ENCODE results near the gene EGLN1. TPM values are rescaled to one million over a fixed set of nuclear protein-coding genes. Genes with fewer than 3 reads are reported as not detected.

EGLN1 gene
- total and polyA plus RNA-seq, 2 of the 8 experiments (the other 6 are each of a cell fraction or from before 2014, with no cell fraction given): 4.0 to 6.4 TPM

DNA sequence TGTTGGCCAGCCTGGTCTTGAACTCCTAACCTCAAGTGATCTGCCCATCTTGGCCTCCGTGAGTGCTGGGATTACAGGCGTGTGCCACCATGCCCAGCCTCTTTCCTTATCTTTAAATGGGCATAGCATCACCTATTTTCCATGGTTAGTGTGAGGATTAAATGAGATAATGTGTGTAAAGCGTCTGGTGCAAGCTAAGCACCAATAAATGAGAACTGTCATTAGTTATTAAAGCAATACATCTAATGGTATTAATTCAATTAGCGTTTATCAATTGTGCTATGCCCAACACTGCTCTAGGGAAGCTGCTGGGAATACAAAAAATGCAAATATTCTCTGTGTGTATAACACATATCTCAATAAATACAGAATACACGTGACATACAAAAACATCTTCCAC is 94.5 kb downstream of the EGLN1 start:
- H2BK5ac ChIP-seq (ENCODE audit: low read depth, low read length): no peak overlapping the region
- ChIA-PET CTCF (ENCODE audit: partially characterized antibody) (no interaction called here), POLR2A (ENCODE audit: partially characterized antibody) (interaction anchor here (1.0 kb wide), 1 partner anchor 10 kb away, joined by 5 read pairs; the partner anchor contains the start of genes EXOC8 and SPRTN)
- H2BK15ac ChIP-seq (ENCODE audit: low read length): no peak overlapping the region
- H3K36me3 ChIP-seq (ENCODE audit: control insufficient read depth in 2 of 4, insufficient read depth in 4 of 4, low read length in 3 of 4): no peaks in the 10 kb centered on the region
- no peaks in the 10 kb centered on the region for H3K79me1 ChIP-seq (ENCODE audit: low read depth, low read length)
- no peak overlapping the region for H3K14ac ChIP-seq (ENCODE audit: insufficient read length)
- H3K23me2 ChIP-seq (ENCODE audit: low read depth, low read length): no peaks in the 10 kb centered on the region
- no peak overlapping the region for H4K91ac ChIP-seq (replicated peaks; ENCODE audit: insufficient read length, low read length)
- FAIRE-seq (no peak), DNase-seq (ENCODE audit: low read depth in 1 of 2, low spot score in 2 of 2) (no peak)
- no peak overlapping the region for H2BK20ac ChIP-seq (ENCODE audit: low read length)
- H2BK120ac ChIP-seq (replicated peaks; ENCODE audit: low read depth, low read length): no peak overlapping the region
- H3K9ac ChIP-seq (replicated peaks in 1 of 4; ENCODE audit: extremely low read depth in 1 of 4, low read depth in 3 of 4, low read length in 3 of 4): no peak overlapping the region
- no peaks in the 10 kb centered on the region for H3K9me3 ChIP-seq (ENCODE audit: insufficient read depth in 2 of 2, low read depth in 1 of 2, low read length in 1 of 2)
- no peak overlapping the region for H3K4me2 ChIP-seq (ENCODE audit: insufficient read depth in 1 of 2, low read depth in 2 of 2, low read length in 2 of 2)
- H3K27me3 ChIP-seq (replicated peaks in 1 of 4; ENCODE audit: control insufficient read depth in 3 of 4, extremely low read depth in 1 of 4, insufficient read depth in 3 of 4, low read length in 3 of 4): no peaks in the 10 kb centered on the region
- H3K18ac ChIP-seq (ENCODE audit: extremely low read depth, low read length): no peak overlapping the region
- H4K20me1 ChIP-seq (replicated peaks in 1 of 2; ENCODE audit: control insufficient read depth in 1 of 2, insufficient read depth in 2 of 2, low read length in 2 of 2): peaks cover 2 to 3% of the 10 kb centered on the region in 2 experiments
- peaks cover 0 to 2% of the 10 kb centered on the region in 2 experiments; a peak in 1 of 4 replicates for H3K79me2 ChIP-seq (ENCODE audit: control insufficient read depth in 1 of 2, insufficient read depth in 2 of 2, low read length in 2 of 2)
- no peak overlapping the region for H4K5ac ChIP-seq (ENCODE audit: insufficient read length, low read depth, low read length)
- no peak overlapping the region for H2AK5ac ChIP-seq (ENCODE audit: low read depth, low read length)
- 86% methylated on average over 5 of the region's 5 CpGs; no CpG with 5 or more reads in 1 of the 2 experiments for WGBS, 2 experiments (ENCODE audit: extremely low coverage in 1 of 2, insufficient coverage in 1 of 2, insufficient read length in 1 of 2, insufficient replicate concordance in 2 of 2, low coverage in 1 of 2, low lambda C conversion rate in 2 of 2, missing lambda C conversion rate in 1 of 2)
- H3K4me1 ChIP-seq (replicated peaks in 1 of 4; ENCODE audit: control insufficient read depth in 3 of 4, insufficient read depth in 4 of 4, low read length in 3 of 4): no peaks in the 10 kb centered on the region
- no peak overlapping the region for H3K23ac ChIP-seq (ENCODE audit: insufficient read length)
- H3K4ac ChIP-seq (replicated peaks; ENCODE audit: insufficient read length, low read depth, low read length): no peak overlapping the region
- no peak overlapping the region for H3K4me3 ChIP-seq (ENCODE audit: extremely low read depth in 1 of 4, insufficient read depth in 2 of 4, low read depth in 3 of 4, low read length in 4 of 4)
- no peak overlapping the region for H3K27ac ChIP-seq (ENCODE audit: low read depth, low read length)
- no peak overlapping the region for H4K8ac ChIP-seq (ENCODE audit: extremely low read depth, insufficient read depth, low read length)
- H2AFZ ChIP-seq (ENCODE audit: low read length): no peak overlapping the region
- H2BK12ac ChIP-seq (ENCODE audit: low read depth, low read length): no peak overlapping the region
- H3K56ac ChIP-seq (replicated peaks; ENCODE audit: insufficient read length, low read depth, low read length): no peak overlapping the region
- TF ChIP-seq PHF8 (conservative IDR thresholded peaks at IDR 0.05; ENCODE audit: low read depth, low read length): no peak
- TF ChIP-seq NANOG (IDR thresholded peaks at IDR 0.05; ENCODE audit: insufficient read depth, low read depth, low read length, poor library complexity, severe bottlenecking): no peak
- no peak for TF ChIP-seq TAF1 (IDR thresholded peaks at IDR 0.05; ENCODE audit: low read depth, low read length)
- TF ChIP-seq GABPA (IDR thresholded peaks at IDR 0.05; ENCODE audit: borderline replicate concordance, insufficient read depth, low read length): no peak
- TF ChIP-seq SUZ12 (IDR thresholded peaks at IDR 0.05; ENCODE audit: low read length): no peak
- TF ChIP-seq TEAD4 (IDR thresholded peaks at IDR 0.05; ENCODE audit: low read depth, low read length): no peak
- TF ChIP-seq SP2 (IDR thresholded peaks at IDR 0.05; ENCODE audit: low read length): no peak
- TF ChIP-seq TAF7 (optimal IDR thresholded peaks at IDR 0.05; ENCODE audit: borderline replicate concordance, low read depth, low read length): no peak
- TF ChIP-seq ZNF274 (IDR thresholded peaks at IDR 0.05; ENCODE audit: borderline replicate concordance, extremely low read depth, low read length): no peak

Measured in H1 (cell line).